ENCODE results near the gene PLK3.
"Not testable (repeated sequence)": the region's sequence is repeated elsewhere in the genome, so short reads cannot be mapped to it uniquely, and the experiment has no call there.

GRCh38 chr1:44810762-44811105 lies 10.6 kb downstream of the PLK3 start:
- TF ChIP-seq, protein P1, sequence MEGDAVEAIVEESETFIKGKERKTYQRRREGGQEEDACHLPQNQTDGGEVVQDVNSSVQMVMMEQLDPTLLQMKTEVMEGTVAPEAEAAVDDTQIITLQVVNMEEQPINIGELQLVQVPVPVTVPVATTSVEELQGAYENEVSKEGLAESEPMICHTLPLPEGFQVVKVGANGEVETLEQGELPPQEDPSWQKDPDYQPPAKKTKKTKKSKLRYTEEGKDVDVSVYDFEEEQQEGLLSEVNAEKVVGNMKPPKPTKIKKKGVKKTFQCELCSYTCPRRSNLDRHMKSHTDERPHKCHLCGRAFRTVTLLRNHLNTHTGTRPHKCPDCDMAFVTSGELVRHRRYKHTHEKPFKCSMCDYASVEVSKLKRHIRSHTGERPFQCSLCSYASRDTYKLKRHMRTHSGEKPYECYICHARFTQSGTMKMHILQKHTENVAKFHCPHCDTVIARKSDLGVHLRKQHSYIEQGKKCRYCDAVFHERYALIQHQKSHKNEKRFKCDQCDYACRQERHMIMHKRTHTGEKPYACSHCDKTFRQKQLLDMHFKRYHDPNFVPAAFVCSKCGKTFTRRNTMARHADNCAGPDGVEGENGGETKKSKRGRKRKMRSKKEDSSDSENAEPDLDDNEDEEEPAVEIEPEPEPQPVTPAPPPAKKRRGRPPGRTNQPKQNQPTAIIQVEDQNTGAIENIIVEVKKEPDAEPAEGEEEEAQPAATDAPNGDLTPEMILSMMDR (IDR thresholded peaks at IDR 0.05; ENCODE audit: low read length) = not testable (repeated sequence)
- TF ChIP-seq EZH2 (IDR thresholded peaks at IDR 0.05; ENCODE audit: borderline replicate concordance, low read length) = not testable (repeated sequence)
